AG10803 (cell line): ENCODE data around the gene ZYG11A.
A peak's percentile ranks its signal among the peaks of the same experiment; 100 is the strongest.

ENCODE experiments used
- DNase-seq: peaks from one replicate; pipeline ENCODE4 v3.0.0; 2010; ENCODE audit warnings: low read depth
- H3K4me3 ChIP-seq: 2 replicates; pipeline ENCODE4 v1.5.1; 2011; ENCODE audit warnings: mild to moderate bottlenecking, low read length, control low read depth
- TF ChIP-seq, protein P1 (sequence below): conservative IDR thresholded peaks from 2 replicates; pipeline ENCODE4 v1.5.1; 2011; ENCODE audit warnings: mild to moderate bottlenecking, low read length, control low read depth, inconsistent platforms

Gene ZYG11A

DNA sequence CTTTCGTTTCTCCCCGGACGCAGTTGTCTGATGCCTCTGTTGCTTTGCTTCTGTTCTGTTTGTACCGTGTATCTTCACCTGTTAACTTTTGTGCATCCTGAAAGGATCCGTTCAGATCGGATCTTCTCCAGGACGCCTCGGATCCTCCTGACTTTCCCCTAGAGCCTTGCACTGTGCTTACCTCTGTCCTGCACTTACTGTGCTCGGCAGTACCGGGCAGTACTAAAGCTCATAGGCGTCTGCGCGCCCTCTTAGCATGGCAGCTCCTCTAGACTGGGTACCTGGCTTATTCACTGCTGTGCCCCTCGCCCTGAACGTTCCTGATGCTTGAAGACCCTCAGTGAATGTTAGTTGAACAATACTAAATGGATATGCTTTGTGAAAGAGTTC is 85.5 kb downstream of the ZYG11A start:
- TF ChIP-seq, protein P1, sequence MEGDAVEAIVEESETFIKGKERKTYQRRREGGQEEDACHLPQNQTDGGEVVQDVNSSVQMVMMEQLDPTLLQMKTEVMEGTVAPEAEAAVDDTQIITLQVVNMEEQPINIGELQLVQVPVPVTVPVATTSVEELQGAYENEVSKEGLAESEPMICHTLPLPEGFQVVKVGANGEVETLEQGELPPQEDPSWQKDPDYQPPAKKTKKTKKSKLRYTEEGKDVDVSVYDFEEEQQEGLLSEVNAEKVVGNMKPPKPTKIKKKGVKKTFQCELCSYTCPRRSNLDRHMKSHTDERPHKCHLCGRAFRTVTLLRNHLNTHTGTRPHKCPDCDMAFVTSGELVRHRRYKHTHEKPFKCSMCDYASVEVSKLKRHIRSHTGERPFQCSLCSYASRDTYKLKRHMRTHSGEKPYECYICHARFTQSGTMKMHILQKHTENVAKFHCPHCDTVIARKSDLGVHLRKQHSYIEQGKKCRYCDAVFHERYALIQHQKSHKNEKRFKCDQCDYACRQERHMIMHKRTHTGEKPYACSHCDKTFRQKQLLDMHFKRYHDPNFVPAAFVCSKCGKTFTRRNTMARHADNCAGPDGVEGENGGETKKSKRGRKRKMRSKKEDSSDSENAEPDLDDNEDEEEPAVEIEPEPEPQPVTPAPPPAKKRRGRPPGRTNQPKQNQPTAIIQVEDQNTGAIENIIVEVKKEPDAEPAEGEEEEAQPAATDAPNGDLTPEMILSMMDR: no peak
- DNase-seq: no peak
- peak overlapping the region; percentile 80 for H3K4me3 ChIP-seq

DNA sequence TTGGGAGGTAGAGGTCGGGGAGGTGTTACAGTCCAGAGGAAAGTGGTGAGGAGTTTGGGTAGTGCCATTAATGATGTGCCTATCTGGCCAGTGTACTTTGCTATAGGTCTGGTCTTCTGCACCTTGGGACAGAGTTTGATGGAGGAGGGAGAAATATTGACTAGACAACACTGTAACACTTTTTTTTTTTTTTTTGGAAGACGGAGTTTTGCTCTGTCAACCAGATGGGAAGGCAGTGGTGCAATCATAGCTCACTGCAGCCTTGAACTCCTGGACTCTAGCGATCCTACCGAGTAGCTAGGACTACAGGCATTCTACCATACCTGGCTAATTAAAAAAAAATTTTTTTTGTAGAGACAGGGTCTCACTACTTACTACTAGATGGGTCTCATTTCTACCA is 86.5 kb downstream of the ZYG11A start:
- H3K4me3 ChIP-seq: no peak overlapping the region
- no peak for DNase-seq
- TF ChIP-seq, protein P1: no peak

DNA sequence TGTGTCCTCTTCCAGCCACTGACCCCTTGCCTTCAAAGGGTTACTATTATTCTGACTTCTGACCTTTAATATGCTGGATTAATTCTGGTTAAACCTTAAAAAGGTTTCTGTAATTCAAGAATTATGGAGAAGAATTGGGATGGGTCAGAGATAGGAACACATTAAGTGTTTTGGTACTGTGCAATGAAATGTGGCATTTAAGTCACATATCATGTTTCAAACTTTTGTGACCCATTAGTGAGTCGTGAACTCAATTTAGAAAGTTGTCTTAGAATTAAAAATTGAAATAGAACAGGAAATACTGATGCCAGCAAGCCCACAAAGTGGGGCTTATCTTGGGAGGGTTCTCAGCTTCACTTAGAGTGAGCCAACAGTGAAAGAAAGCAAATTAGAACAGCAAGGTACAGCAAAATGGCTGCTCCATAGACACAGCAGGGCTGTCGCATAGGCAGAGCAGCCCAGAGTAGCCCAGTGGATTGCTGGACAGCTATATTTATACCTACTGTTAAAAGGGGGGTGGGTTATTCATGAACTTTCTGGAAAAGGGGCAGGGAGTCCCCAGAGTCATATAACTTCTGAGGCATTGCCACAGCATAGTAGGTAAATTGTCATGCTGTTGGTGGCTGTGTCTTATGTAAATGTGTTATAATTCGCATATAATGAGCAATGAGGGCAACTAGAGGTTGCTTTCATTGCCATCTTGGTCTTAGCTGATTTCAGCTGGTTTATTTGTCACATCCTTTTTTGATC is 95.0 kb downstream of the ZYG11A start:
- no peak for DNase-seq
- no peak overlapping the region for H3K4me3 ChIP-seq
- TF ChIP-seq, protein P1: no peak

DNA sequence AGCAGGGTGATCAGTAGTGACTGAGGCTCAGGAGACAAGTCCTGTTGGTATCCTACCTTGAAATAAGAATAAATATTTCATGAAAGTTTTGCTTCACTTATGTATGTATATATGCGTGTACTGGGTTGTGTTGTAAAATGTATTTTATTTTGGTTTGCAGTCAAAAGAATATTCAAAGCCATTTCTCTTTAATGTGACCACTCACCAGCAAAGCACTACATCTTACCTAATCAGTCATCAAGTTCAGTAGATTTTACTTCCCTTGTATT is 95.6 kb downstream of the ZYG11A start:
- H3K4me3 ChIP-seq: no peak overlapping the region
- TF ChIP-seq, protein P1: no peak
- DNase-seq: no peak

DNA sequence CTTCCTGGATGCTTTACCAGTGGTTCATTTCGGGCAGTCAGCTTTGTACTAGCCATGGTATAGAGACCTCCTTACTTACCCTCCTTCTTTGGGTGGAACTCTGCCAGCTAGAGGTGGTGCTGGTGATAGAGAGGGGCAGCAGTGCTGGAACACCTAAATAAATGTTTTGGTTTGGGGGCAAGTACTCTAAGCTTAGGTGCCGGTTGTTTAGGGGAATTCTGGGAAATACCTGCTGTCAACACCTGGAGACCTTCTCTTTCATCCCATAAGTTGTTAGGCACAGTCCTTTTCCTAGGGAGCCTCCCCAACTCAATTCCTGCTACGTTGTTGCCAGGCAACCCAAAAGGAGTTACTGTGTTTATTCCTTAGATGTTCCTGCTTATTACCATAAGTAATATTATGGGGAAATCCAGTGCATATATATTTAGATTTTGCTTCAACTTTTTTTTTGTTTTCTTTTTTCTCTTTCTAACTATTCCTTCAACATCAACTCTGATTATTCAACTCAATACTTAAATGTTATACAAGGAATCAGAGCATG is 101.4 kb downstream of the ZYG11A start:
- H3K4me3 ChIP-seq: no peak overlapping the region
- DNase-seq: no peak
- TF ChIP-seq, protein P1: no peak

DNA sequence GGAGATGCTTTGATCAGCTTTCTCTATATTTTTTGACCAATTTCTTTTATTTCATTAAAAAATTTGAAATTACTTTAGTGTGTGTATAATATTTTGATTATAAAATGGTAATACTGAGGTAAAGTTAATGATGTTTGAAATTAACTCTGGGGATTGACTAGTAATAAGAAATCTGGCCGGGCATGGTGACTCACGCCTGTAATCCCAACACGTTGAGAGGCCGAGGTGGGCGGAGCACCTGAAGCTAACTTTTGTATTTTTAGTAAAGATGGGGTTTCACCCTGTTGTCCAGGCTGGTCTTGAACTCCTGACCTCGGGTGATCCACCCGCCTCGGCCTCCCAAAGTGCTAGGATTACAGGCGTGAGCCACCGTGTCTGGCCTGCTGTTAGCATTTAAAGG is 102.0 kb downstream of the ZYG11A start:
- TF ChIP-seq, protein P1: no peak
- H3K4me3 ChIP-seq: no peak overlapping the region
- no peak for DNase-seq
